ENCODE results near the gene PTPN1. TPM values are rescaled to one million over a fixed set of nuclear protein-coding genes. Genes with fewer than 3 reads are reported as not detected.

Gene PTPN1
- total and polyA plus RNA-seq, 2 donors (not counting 3 experiments of a cell fraction or from before 2014, with no cell fraction given): 41.1 to 64.3 TPM

- H3K4me2 ChIP-seq (ENCODE audit: insufficient read depth, low read length): no peak overlapping the region
- H3K4me3 ChIP-seq (replicated peaks in 1 of 3; ENCODE audit: insufficient read depth in 1 of 3, low read depth in 1 of 3, low read length in 3 of 3): no peak overlapping the region
- H4K20me1 ChIP-seq (replicated peaks; ENCODE audit: control insufficient read depth, extremely low read depth, insufficient read depth, low read length): no peaks in the 10 kb centered on the region
- CTCF ChIA-PET: interaction anchor here (1.0 to 3.1 kb wide), 3 partner anchors 11 to 117 kb away, joined by 4 to 13 read pairs (median 5); no protein-coding TSS in a partner anchor
- no peaks in the 10 kb centered on the region for H3K9me3 ChIP-seq (replicated peaks; ENCODE audit: control insufficient read depth, insufficient read depth, low read length)
- no peaks in the 10 kb centered on the region for H3K4me1 ChIP-seq (ENCODE audit: control insufficient read depth, extremely low read depth, insufficient read depth, low read length)
- FAIRE-seq: no peak
- no peaks in the 10 kb centered on the region for H3K27me3 ChIP-seq (ENCODE audit: control insufficient read depth in 2 of 2, insufficient read depth in 2 of 2, low read length in 2 of 2)
- no TSS peak for BruUV-seq (replicated peaks)
- peaks cover 41 to 59% of the 10 kb centered on the region in 2 experiments for H3K36me3 ChIP-seq (ENCODE audit: control insufficient read depth in 2 of 2, extremely low read depth in 1 of 2, insufficient read depth in 2 of 2, low read length in 2 of 2)
- H2AFZ ChIP-seq (ENCODE audit: low read depth, low read length): no peak overlapping the region
- no peak overlapping the region for H3K9ac ChIP-seq (replicated peaks; ENCODE audit: extremely low read depth, insufficient read depth, low read length)
- peaks cover 15% of the 10 kb centered on the region for H3K79me2 ChIP-seq (ENCODE audit: control insufficient read depth, insufficient read depth, low read length)
- DNase-seq (ENCODE audit: low read depth, low spot score): no peak
- dilution Hi-C loops (cut with MboI; ENCODE audit: extremely low pct_ligation_motif_present, low sequenced_read_pairs): no loop called here
- TF ChIP-seq POLR2A (IDR thresholded peaks at IDR 0.05; ENCODE audit: low read depth, low read length) (no peak), EZH2 (IDR thresholded peaks at IDR 0.05; ENCODE audit: borderline replicate concordance, low read depth, low read length, severe bottlenecking) (no peak), MYC (IDR thresholded peaks at IDR 0.05; ENCODE audit: low read depth, low read length) (no peak), FOS (IDR thresholded peaks at IDR 0.05; ENCODE audit: borderline replicate concordance, insufficient read depth, low read length) (no peak), CTCF (IDR thresholded peaks at IDR 0.05; ENCODE audit: extremely low read depth in 1 of 2, insufficient read depth in 1 of 2, low read depth in 1 of 2, low read length in 2 of 2) (no peak), JUN (IDR thresholded peaks at IDR 0.05; ENCODE audit: borderline replicate concordance, insufficient read depth, insufficient read length, low read depth) (no peak), GATA2 (IDR thresholded peaks at IDR 0.05; ENCODE audit: insufficient read depth, insufficient read length, low read depth, low read length) (no peak), POLR2AphosphoS5 (IDR thresholded peaks at IDR 0.05; ENCODE audit: insufficient read depth, low read depth, low read length) (no peak), MAX (IDR thresholded peaks at IDR 0.05; ENCODE audit: insufficient read depth, insufficient read length) (no peak)
- H3K27ac ChIP-seq (ENCODE audit: insufficient read depth, low read depth, low read length): no peak overlapping the region
- intact Hi-C loops (cut with micrococcal nuclease): loop anchor here (1.0 to 5.0 kb wide), 3 partner anchors 117 to 391 kb away; partner anchors contain the start of gene CEBPB
- POLR2A ChIA-PET: no interaction called here
- no peaks in the 10 kb centered on the region for H3K9me1 ChIP-seq (replicated peaks; ENCODE audit: control insufficient read depth, extremely low read depth, insufficient read depth, low read length)
These were observed 70.8 kb downstream of the PTPN1 start for GRCh38 chr20:50580842-50581544.

Measured in endothelial cell of umbilical vein (primary cell).